ENCODE data around the gene P3H2.

GRCh38 chr3:190026154-190026553, 94.5 kb downstream of the P3H2 start:
- TF ChIP-seq CTCF (IDR thresholded peaks at IDR 0.05; ENCODE audit: poor library complexity) (no peak), EZH2 (IDR thresholded peaks at IDR 0.05; ENCODE audit: borderline replicate concordance) (no peak), EZH2phosphoT487 (IDR thresholded peaks at IDR 0.05; ENCODE audit: low read depth, severe bottlenecking, unreplicated experiment) (no peak)

All from hepatocyte (in vitro differentiated cells).